Nephron (organoid): Measurements from ENCODE around the gene RTRAF.

ENCODE experiments used
- H3K27ac Mint-ChIP-seq, 3 experiments: 2 replicates each; pipeline ENCODE4 v1.8.0; 2020; ENCODE audit warnings: mixed read lengths in 3 of 3, mild to moderate bottlenecking in 2 of 3, moderate library complexity in 1 of 3
- H3K27me3 Mint-ChIP-seq: 2 replicates; pipeline ENCODE4 v1.8.0; 2021; ENCODE audit warnings: low read depth, mild to moderate bottlenecking, moderate library complexity, mixed read lengths
- H3K36me3 Mint-ChIP-seq: 2 replicates; pipeline ENCODE4 v1.8.0; 2020; ENCODE audit warnings: low read depth, mixed read lengths
- H3K4me1 Mint-ChIP-seq: 2 replicates; pipeline ENCODE4 v1.8.0; 2020; ENCODE audit warnings: mixed read lengths
- H3K4me3 Mint-ChIP-seq, 3 experiments: 2 replicates each; pipeline ENCODE4 v1.8.0; 2020; ENCODE audit warnings: mild to moderate bottlenecking in 3 of 3, mixed read lengths in 3 of 3, moderate library complexity in 2 of 3
- H3K9me3 Mint-ChIP-seq: 2 replicates; pipeline ENCODE4 v1.8.0; 2020; ENCODE audit warnings: mixed read lengths
- TF ChIP-seq, protein P1 (sequence below), 3 experiments: fragments of 200-600 bp; sonication (generic); IDR thresholded peaks; one replicate each; pipeline ENCODE4 v1.5.0; 2021; ENCODE audit warnings: antibody characterized with exemption in 3 of 3; ENCODE audit not compliant: unreplicated experiment in 3 of 3

RTRAF gene

GRCh38 chr14:51963286-51963685 lies 26.1 kb upstream of the RTRAF start:
- Mint-ChIP-seq H3K36me3 (peaks cover 34% of the 10 kb centered on the region), H3K4me3 (peak overlapping the region; percentile 16 to 75 (median 60)), H3K27me3 (no peaks in the 10 kb centered on the region), H3K4me1 (peaks cover 23% of the 10 kb centered on the region), H3K27ac (peak overlapping the region; percentile 92 to 97 (median 93)), H3K9me3 (peaks cover 21% of the 10 kb centered on the region)
- TF ChIP-seq, protein P1, sequence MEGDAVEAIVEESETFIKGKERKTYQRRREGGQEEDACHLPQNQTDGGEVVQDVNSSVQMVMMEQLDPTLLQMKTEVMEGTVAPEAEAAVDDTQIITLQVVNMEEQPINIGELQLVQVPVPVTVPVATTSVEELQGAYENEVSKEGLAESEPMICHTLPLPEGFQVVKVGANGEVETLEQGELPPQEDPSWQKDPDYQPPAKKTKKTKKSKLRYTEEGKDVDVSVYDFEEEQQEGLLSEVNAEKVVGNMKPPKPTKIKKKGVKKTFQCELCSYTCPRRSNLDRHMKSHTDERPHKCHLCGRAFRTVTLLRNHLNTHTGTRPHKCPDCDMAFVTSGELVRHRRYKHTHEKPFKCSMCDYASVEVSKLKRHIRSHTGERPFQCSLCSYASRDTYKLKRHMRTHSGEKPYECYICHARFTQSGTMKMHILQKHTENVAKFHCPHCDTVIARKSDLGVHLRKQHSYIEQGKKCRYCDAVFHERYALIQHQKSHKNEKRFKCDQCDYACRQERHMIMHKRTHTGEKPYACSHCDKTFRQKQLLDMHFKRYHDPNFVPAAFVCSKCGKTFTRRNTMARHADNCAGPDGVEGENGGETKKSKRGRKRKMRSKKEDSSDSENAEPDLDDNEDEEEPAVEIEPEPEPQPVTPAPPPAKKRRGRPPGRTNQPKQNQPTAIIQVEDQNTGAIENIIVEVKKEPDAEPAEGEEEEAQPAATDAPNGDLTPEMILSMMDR (IDR thresholded peaks at IDR 0.05; ENCODE audit: unreplicated experiment in 3 of 3), result no peak

GRCh38 chr14:51967521-51967920 lies 21.8 kb upstream of the RTRAF start:
- H3K9me3 Mint-ChIP-seq, result no peaks in the 10 kb centered on the region
- H3K4me3 Mint-ChIP-seq, result no peak overlapping the region
- peaks cover 19% of the 10 kb centered on the region for H3K4me1 Mint-ChIP-seq
- TF ChIP-seq, protein P1 (IDR thresholded peaks at IDR 0.05; ENCODE audit: unreplicated experiment in 3 of 3), result no peak
- H3K27ac Mint-ChIP-seq, result no peak overlapping the region
- no peaks in the 10 kb centered on the region for H3K27me3 Mint-ChIP-seq
- H3K36me3 Mint-ChIP-seq, result no peaks in the 10 kb centered on the region

DNA sequence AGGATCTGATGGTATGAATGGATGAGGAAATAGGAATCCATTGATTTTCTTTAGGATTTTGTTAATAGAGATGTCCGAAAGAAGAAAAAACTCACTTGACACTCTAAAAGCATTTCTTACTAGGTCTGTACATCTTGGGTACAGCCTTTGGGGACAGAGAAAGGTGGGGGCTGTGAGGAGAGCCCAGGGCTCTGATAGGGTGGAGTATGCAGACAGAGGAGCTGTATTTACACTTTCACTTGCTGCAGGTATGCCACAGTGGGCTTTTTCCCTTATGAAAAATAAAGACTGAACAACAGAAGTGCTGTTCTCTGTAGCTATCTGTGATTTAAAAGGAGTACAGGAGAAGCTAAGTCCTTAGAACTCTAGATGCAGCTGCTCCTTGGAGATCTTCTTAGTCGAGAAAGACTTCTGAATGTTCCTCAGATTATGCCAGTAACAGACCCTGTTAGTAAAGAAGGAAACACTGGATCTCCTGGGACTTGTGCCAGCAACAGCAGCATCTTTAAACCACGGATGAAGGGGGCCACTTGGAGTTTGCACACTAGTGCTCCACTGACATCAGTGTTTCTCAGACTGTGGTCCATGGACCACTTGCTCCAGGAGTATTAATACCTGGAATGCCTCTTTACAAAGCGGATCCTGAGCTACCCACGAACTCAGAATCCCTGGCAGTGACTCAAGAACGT lies 19.4 kb upstream of the RTRAF start:
- no peaks in the 10 kb centered on the region for H3K9me3 Mint-ChIP-seq
- H3K36me3 Mint-ChIP-seq, result no peaks in the 10 kb centered on the region
- H3K27me3 Mint-ChIP-seq, result no peaks in the 10 kb centered on the region
- no peak overlapping the region for H3K27ac Mint-ChIP-seq
- H3K4me1 Mint-ChIP-seq, result peaks cover 5% of the 10 kb centered on the region
- H3K4me3 Mint-ChIP-seq, result no peak overlapping the region
- TF ChIP-seq, protein P1 (IDR thresholded peaks at IDR 0.05; ENCODE audit: unreplicated experiment in 3 of 3), result no peak

GRCh38 chr14:51972566-51972965 lies 16.8 kb upstream of the RTRAF start:
- Mint-ChIP-seq H3K9me3 (no peaks in the 10 kb centered on the region), H3K4me1 (peaks cover 5% of the 10 kb centered on the region), H3K27me3 (peaks cover 3% of the 10 kb centered on the region), H3K27ac (no peak overlapping the region), H3K36me3 (no peaks in the 10 kb centered on the region), H3K4me3 (no peak overlapping the region)
- TF ChIP-seq, protein P1 (IDR thresholded peaks at IDR 0.05; ENCODE audit: unreplicated experiment in 3 of 3), result no peak

DNA sequence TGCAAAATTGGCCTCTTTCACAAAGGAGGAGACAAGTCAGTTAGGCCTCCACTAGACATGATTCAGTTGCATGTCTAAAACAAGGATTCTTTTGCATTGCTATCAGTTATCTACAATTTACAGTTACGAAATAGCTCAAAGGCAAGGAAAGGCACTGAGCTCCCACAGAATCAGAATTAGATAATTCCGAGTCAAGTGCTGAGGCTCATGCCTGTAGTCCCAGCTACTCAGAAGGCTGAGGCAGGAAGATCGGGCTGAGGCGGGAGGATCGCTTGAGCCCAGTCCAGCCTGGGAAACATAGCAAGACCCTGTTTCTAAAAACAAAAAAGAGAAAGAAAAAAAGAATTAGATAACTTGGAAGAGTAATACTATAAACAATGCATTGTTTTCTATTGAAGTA lies 12.3 kb upstream of the RTRAF start:
- Mint-ChIP-seq H3K4me3 (no peak overlapping the region), H3K4me1 (no peaks in the 10 kb centered on the region), H3K27ac (no peak overlapping the region), H3K27me3 (peaks cover 23% of the 10 kb centered on the region), H3K36me3 (no peaks in the 10 kb centered on the region), H3K9me3 (no peaks in the 10 kb centered on the region)
- TF ChIP-seq, protein P1 (IDR thresholded peaks at IDR 0.05; ENCODE audit: unreplicated experiment in 3 of 3), result no peak

GRCh38 chr14:51978681-51979085 lies 10.7 kb upstream of the RTRAF start:
- H3K4me3 Mint-ChIP-seq, result no peak overlapping the region
- TF ChIP-seq, protein P1 (IDR thresholded peaks at IDR 0.05; ENCODE audit: unreplicated experiment in 3 of 3), result no peak
- H3K4me1 Mint-ChIP-seq, result no peaks in the 10 kb centered on the region
- H3K36me3 Mint-ChIP-seq, result no peaks in the 10 kb centered on the region
- H3K27me3 Mint-ChIP-seq, result peaks cover 31% of the 10 kb centered on the region
- no peak overlapping the region for H3K27ac Mint-ChIP-seq
- no peaks in the 10 kb centered on the region for H3K9me3 Mint-ChIP-seq
